A549 treated with AZD9567 at 1 μM for 4 hours (cell line): ENCODE measurements around the gene APOBEC3B. TPM values are rescaled to one million over a fixed set of nuclear protein-coding genes. Genes with fewer than 3 reads are reported as not detected.

Experiments used
- total RNA-seq: library from RNA; stranded (reverse); fragments of 200-300 nt; extraction: Qiagen RNA extraction; gene quantifications from 5 replicates; pipeline ENCODE4 v1.2.3, GENCODE V29; 2022; ENCODE audit not compliant: insufficient read depth

APOBEC3B gene
- total RNA-seq: 24.7 to 30.0 TPM (median 26.3 TPM) in 5 replicates

DNA sequence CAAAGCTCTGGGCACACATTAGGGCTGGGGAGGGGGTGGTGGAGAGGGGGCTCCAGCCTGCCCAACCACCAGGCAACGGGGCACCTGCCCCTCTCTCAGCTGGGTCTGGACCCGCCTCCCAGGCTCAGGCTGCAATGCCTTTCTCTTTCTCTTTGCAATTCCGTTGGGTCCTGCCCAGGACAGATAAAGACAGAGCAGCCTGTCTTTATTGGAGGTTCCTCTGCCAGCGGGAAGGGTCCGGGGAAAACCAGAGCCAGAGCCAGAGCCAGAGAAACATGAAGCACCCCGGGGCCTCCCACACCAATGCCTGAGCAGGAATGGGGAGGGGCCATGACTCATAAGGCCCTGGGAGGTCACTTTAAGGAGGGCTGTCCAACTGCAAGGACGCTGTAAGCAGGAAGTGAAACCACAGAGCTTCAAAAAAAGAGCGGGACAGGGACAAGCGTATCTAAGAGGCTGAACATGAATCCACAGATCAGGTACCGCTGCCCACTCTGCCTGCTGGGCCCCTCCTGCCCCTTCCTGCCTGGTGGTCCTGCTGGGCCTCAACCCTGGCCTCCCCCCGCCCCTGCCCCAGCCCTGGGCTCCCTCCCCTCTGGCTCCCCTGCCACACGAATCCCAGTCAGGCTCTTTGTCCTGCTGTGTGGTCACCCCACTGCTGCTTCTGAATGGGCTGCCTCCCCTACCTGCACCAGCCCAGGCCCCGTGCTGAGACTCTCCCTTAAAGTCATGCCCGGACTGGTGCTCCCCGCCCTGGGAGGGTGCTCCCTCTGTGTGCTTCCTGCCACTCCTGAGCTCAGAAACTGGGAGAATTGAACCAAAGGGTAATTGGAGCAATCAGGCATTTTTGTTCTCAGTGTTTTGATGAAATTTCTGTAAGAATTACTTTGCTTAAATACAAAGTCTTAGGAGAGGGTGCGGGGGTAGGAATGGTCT, at the start of gene APOBEC3B:
Gene APOBEC3B, plus strand, starts transcription at position 356 of the 936 bp plus-strand sequence. Its CDS starts 107 bp downstream, at position 463.

DNA sequence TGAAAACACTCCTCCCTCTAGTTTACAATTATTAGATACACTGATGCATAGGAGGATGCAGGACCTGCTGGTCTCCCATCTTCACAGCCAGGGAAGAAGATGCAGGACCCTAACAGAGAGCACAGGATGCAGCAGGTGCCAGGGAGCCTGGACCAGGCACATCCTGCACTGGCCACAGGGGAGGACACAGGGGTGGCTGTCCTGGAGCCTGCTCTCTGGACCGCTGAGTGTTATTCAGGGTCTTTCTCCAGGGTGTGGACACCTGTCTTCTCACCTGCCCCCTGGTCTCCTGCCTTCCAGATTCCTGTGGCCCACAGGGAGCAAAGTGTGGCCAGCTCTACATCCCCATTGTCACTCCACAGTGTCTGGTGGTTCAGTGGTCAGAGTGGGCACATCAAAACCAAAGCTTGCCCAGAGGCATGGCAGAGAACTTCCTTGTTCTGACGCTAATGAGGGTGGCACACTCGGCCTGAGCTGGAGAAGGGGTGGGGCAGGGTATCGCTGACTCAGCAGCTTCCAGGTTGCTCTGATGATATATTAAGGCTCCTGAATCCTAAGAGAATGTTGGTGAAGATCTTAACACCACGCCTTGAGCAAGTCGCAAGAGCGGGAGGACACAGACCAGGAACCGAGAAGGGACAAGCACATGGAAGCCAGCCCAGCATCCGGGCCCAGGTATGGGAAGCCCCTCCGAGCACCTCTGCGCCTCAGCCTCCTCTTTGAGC, 24.9 kb upstream of the APOBEC3B start, which contains the start of gene APOBEC3A:
Gene APOBEC3A, plus strand, starts transcription at position 564 of the 725 bp plus-strand sequence. Its CDS starts 83 bp downstream, at position 647.

DNA sequence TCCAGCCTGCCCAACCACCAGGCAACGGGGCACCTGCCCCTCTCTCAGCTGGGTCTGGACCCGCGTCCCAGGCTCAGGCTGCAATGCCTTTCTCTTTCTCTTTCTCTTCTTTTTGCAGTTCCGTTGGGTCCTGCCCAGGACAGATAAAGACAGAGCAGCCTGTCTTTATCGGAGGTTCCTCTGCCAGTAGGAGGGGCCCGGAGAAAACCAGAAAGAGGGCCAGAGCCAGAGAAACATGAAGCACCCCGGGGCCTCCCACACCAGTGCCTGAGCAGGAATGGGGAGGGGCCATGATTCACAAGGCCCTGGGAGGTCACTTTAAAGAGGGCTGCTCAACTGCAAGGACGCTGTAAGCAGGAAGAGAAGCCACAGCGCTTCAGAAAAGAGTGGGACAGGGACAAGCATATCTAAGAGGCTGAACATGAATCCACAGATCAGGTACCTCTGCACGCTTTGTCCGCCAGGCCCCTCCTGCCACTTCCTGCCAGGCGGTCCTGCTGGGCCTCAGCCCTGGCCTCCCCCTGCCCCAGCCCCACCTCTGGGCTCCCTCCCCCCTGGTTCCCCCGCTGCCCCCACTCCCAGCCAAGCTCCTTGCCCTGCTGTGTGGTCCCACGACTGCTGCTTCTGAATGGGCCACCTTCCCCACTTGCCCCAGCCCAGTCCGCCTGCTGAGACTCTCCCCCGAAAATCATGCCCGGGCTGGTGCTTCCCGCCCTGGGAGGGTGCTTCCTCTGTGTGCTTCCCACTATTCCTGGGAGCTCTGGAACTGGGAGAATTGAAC, 32.0 kb downstream of the APOBEC3B start, which contains the start of gene APOBEC3C:
Gene APOBEC3C, plus strand, starts transcription at position 316 of the 781 bp plus-strand sequence. Its CDS starts 106 bp downstream, at position 422.

DNA sequence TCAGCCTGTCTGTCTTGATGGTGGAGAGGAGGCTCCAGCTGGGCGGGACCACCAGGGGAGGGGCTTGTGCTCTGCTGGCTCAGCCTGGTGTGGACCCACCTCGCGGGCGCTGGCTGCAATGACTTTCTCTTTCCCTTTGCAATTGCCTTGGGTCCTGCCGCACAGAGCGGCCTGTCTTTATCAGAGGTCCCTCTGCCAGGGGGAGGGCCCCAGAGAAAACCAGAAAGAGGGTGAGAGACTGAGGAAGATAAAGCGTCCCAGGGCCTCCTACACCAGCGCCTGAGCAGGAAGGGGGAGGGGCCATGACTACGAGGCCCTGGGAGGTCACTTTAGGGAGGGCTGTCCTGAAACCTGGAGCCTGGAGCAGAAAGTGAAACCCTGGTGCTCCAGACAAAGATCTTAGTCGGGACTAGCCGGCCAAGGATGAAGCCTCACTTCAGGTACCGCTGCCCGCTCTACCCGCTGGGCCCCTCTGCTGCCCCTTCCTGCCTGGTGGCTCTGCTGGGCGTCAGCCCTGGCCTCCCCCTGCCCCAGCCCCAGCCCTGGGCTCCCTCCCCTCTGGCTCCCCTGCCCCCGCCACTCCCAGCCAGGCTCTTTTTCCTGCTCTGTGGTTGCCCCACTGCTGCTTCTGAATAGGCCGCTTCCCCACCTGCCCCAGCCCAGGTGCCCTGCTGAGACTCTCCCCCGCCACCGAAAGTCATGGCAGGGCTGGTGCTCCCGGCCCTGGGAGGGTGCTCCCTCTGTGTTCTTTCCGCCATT, 58.6 kb downstream of the APOBEC3B start, which contains the start of gene APOBEC3F:
Gene APOBEC3F, plus strand, starts transcription at position 327 of the 759 bp plus-strand sequence. Its CDS starts 97 bp downstream, at position 424.

Other genes starting within 250 kb of the APOBEC3B start
- gene SUN2, start 226.3 kb upstream of the APOBEC3B start, total RNA-seq: 21.9 to 38.3 TPM (median 35.5 TPM) in 5 replicates
- gene DNAL4, start 188.2 kb upstream of the APOBEC3B start, total RNA-seq: 6.8 to 11.5 TPM (median 10.6 TPM) in 5 replicates
- gene NPTXR, start 138.3 kb upstream of the APOBEC3B start, total RNA-seq: 9.4 to 11.4 TPM (median 10.5 TPM) in 5 replicates
- 27.5 to 30.3 TPM (median 28.6 TPM) in 5 replicates for gene CBX6, start 110.1 kb upstream of the APOBEC3B start, total RNA-seq
- gene APOBEC3A, start 24.7 kb upstream of the APOBEC3B start, total RNA-seq: 0.06 TPM in 1 of 5 replicates, not detected in the others
- 23.9 to 33.0 TPM (median 24.2 TPM) in 5 replicates for gene APOBEC3C, start 31.9 kb downstream of the APOBEC3B start, total RNA-seq
- gene APOBEC3D, start 38.8 kb downstream of the APOBEC3B start, total RNA-seq: 0.20 to 0.48 TPM (median 0.38 TPM) in 4 of 5 replicates, not detected in the other
- 1.5 to 2.5 TPM (median 2.1 TPM) in 4 of 5 replicates, not detected in the other for gene APOBEC3F, start 58.5 kb downstream of the APOBEC3B start, total RNA-seq
- 0.06 to 0.08 TPM (median 0.08 TPM) in 3 of 5 replicates, not detected in the others for gene APOBEC3G, start 94.9 kb downstream of the APOBEC3B start, total RNA-seq
- 0.19 to 0.45 TPM (median 0.31 TPM) in 4 of 5 replicates, not detected in the other for gene APOBEC3H, start 114.9 kb downstream of the APOBEC3B start, total RNA-seq
- gene CBX7, start 170.3 kb downstream of the APOBEC3B start, total RNA-seq: 0.78 to 1.3 TPM (median 1.1 TPM) in 5 replicates